K562 (cell line): ENCODE measurements around the gene HPCAL1. TPM values are rescaled to one million over a fixed set of nuclear protein-coding genes. Genes with fewer than 3 reads are reported as not detected.

ENCODE experiments used
- BACH1 ChIP-seq: fragments of 200-800 bp; sonication (Bioruptor generic); IDR thresholded peaks from 2 replicates; pipeline ENCODE4 v1.6.1; 2016; ENCODE audit warnings: missing genetic modification characterization, missing compliant biosample characterization
- CCNT2 ChIP-seq: IDR thresholded peaks from 2 replicates; pipeline ENCODE4 v1.6.1; 2011; ENCODE audit warnings: borderline replicate concordance, low read depth, mild to moderate bottlenecking, moderate library complexity, mixed read lengths, low read length; ENCODE audit not compliant: insufficient read length; ENCODE audit errors: extremely low read depth
- DIDO1 ChIP-seq: fragments of 450-650 bp; IDR thresholded peaks from 2 replicates; pipeline ENCODE4 v1.6.1; 2016; ENCODE audit warnings: low read depth, missing biosample characterization, missing genetic modification characterization
- EHMT2 ChIP-seq: fragments of 450-650 bp; IDR thresholded peaks from 2 replicates; pipeline ENCODE4 v1.6.1; 2018; ENCODE audit warnings: antibody characterized with exemption
- MAFG ChIP-seq: fragments of 450-650 bp; conservative IDR thresholded peaks from 2 replicates; pipeline ENCODE4 v1.6.1; 2016; ENCODE audit warnings: missing genetic modification characterization, missing compliant biosample characterization
- SMARCC2 ChIP-seq: fragments of 450-650 bp; IDR thresholded peaks from 2 replicates; pipeline ENCODE4 v1.6.1; 2017; ENCODE audit warnings: antibody characterized with exemption, moderate library complexity, mild to moderate bottlenecking, low read depth
- STAG1 ChIP-seq: sonication (generic); formaldehyde crosslinking; IDR thresholded peaks from 2 replicates; pipeline ENCODE4 v1.5.0; 2020; ENCODE audit warnings: missing genetic modification reagents, borderline replicate concordance
- ZNF140 ChIP-seq: fragments of 250-450 bp; sonication (Bioruptor Pico); IDR thresholded peaks from 2 replicates; pipeline ENCODE4 v1.8.0; 2021; ENCODE audit warnings: moderate library complexity, mild to moderate bottlenecking, inconsistent platforms
- ZNF518B ChIP-seq: fragments of 250-450 bp; sonication (Bioruptor Pico); IDR thresholded peaks from 2 replicates; pipeline ENCODE4 v1.5.0; 2021; ENCODE audit warnings: mild to moderate bottlenecking, moderate library complexity
- ZNF717 ChIP-seq: fragments of 250-450 bp; sonication (Bioruptor Pico); IDR thresholded peaks from 2 replicates; pipeline ENCODE4 v1.5.0; 2021
- ZNF764 ChIP-seq: fragments of 250-450 bp; sonication (Bioruptor Pico); IDR thresholded peaks from 2 replicates; pipeline ENCODE4 v1.4.0; 2020; ENCODE audit warnings: low read depth, mild to moderate bottlenecking, moderate library complexity
- polyA plus RNA-seq, 8 experiments: library from polyadenylated mRNA; depleted of rRNA in 4 of 8; stranded (reverse) in 5 of 8; unstranded in 3 of 8; fragments of >200 nt; fragmentation: Nextera tagmentation in 2 of 8; fragmentation: Illumina TruSeq in 1 of 8; extraction: Ambion mirVana in 2 of 8; extraction: Trizol in 1 of 8; gene quantifications; 2 replicates each; pipeline versions ENCODE4 v1.2.1 to v1.2.3, GENCODE V29; 2011 to 2014; ENCODE audit warnings: inconsistent platforms in 1 of 8, missing spikeins in 1 of 8
- total RNA-seq, 7 experiments: library from RNA; depleted of rRNA in 6 of 7; stranded (reverse); fragments of >200 nt in 6 of 7; fragmentation: Illumina TruSeq in 2 of 7; extraction: Trizol in 2 of 7; gene quantifications; 2 replicates each; pipeline versions ENCODE4 v1.2.1 to v1.2.3, GENCODE V29; 2011 to 2021; ENCODE audit warnings: low replicate concordance in 1 of 7
- TF ChIP-seq, protein P1 (sequence below): sonication (generic); formaldehyde crosslinking; IDR thresholded peaks from 2 replicates; pipeline ENCODE4 v1.8.0; 2022; ENCODE audit warnings: mild to moderate bottlenecking, missing genetic modification reagents
- TF ChIP-seq, protein P2 (sequence below), 2 experiments: fragments of 450-650 bp; formaldehyde crosslinking in 1 of 2; IDR thresholded peaks; 2 replicates each; pipeline versions ENCODE4 v1.4.0 to v1.6.1; 2014 to 2020; ENCODE audit warnings: mild to moderate bottlenecking in 2 of 2, borderline replicate concordance in 1 of 2, low read depth in 1 of 2

The HPCAL1 gene
- total and polyA plus RNA-seq, 9 of the 15 experiments (the other 6 are each of a cell fraction or from before 2014, with no cell fraction given): 2.7 to 65.5 (median 23.9) TPM

GRCh38 chr2:10332402-10333246, 29.9 kb downstream of the HPCAL1 start (continued):
- no peak for TF ChIP-seq ZNF140 (CRISPR knock-in tag)
- TF ChIP-seq STAG1: no peak
- TF ChIP-seq, protein P1, sequence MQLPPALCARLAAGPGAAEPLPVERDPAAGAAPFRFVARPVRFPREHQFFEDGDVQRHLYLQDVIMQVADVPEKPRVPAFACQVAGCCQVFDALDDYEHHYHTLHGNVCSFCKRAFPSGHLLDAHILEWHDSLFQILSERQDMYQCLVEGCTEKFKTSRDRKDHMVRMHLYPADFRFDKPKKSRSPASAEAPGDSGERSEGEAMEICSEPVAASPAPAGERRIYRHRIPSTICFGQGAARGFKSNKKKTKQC (CRISPR knock-in tag): no peak
- TF ChIP-seq CCNT2: no peak
- TF ChIP-seq ZNF518B (CRISPR knock-in tag): no peak
- no peak for TF ChIP-seq EHMT2
- TF ChIP-seq BACH1: no peak
- no peak for TF ChIP-seq SMARCC2
- TF ChIP-seq ZNF717 (CRISPR knock-in tag): no peak
- 0 out of 2 replicates have a peak, but pooled peaks have one; percentile 33 for TF ChIP-seq MAFG (tag)
- TF ChIP-seq, protein P2, sequence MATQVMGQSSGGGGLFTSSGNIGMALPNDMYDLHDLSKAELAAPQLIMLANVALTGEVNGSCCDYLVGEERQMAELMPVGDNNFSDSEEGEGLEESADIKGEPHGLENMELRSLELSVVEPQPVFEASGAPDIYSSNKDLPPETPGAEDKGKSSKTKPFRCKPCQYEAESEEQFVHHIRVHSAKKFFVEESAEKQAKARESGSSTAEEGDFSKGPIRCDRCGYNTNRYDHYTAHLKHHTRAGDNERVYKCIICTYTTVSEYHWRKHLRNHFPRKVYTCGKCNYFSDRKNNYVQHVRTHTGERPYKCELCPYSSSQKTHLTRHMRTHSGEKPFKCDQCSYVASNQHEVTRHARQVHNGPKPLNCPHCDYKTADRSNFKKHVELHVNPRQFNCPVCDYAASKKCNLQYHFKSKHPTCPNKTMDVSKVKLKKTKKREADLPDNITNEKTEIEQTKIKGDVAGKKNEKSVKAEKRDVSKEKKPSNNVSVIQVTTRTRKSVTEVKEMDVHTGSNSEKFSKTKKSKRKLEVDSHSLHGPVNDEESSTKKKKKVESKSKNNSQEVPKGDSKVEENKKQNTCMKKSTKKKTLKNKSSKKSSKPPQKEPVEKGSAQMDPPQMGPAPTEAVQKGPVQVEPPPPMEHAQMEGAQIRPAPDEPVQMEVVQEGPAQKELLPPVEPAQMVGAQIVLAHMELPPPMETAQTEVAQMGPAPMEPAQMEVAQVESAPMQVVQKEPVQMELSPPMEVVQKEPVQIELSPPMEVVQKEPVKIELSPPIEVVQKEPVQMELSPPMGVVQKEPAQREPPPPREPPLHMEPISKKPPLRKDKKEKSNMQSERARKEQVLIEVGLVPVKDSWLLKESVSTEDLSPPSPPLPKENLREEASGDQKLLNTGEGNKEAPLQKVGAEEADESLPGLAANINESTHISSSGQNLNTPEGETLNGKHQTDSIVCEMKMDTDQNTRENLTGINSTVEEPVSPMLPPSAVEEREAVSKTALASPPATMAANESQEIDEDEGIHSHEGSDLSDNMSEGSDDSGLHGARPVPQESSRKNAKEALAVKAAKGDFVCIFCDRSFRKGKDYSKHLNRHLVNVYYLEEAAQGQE (IDR thresholded peaks at IDR 0.05; ENCODE audit: borderline replicate concordance): peak; percentile 52
- TF ChIP-seq, protein P2 (CRISPR knock-in tag; IDR thresholded peaks at IDR 0.05; ENCODE audit: low read depth): no peak
- no peak for TF ChIP-seq ZNF764 (CRISPR knock-in tag)
- no peak for TF ChIP-seq DIDO1
